Keratinocyte (primary cell): Measurements from ENCODE around the gene IL17A. TPM values are rescaled to one million over a fixed set of nuclear protein-coding genes. Genes with fewer than 3 reads are reported as not detected.

Experiments used
- DNase-seq: peaks from one replicate; pipeline ENCODE4 v3.0.0-alpha.2; 2011; ENCODE audit warnings: low read depth, missing footprints, low spot score
- FAIRE-seq: peaks from 2 replicates; lab custom pipeline; 2011; peaks lifted over from hg19 to GRCh38; lab: Jason Lieb, UNC
- H2AFZ ChIP-seq: 2 replicates; pipeline ENCODE4 v1.6.0; 2012; ENCODE audit warnings: low read length, control low read depth, inconsistent platforms; ENCODE audit not compliant: control insufficient read depth
- H3K27ac ChIP-seq: 2 replicates; pipeline ENCODE4 v1.5.1; 2011; ENCODE audit warnings: low read length; ENCODE audit not compliant: control insufficient read depth, insufficient read depth
- H3K27me3 ChIP-seq: 3 replicates; pipeline ENCODE4 v1.6.0; 2011; ENCODE audit warnings: low read length; ENCODE audit not compliant: control insufficient read depth, insufficient read depth; ENCODE audit errors: extremely low read depth
- H3K36me3 ChIP-seq, 2 experiments: 2 replicates in 1 of 2; 3 replicates in 1 of 2; pipeline ENCODE4 v1.5.1; 2011; ENCODE audit warnings: low read length in 2 of 2, mild to moderate bottlenecking in 1 of 2; ENCODE audit not compliant: control insufficient read depth in 2 of 2, insufficient read depth in 2 of 2; ENCODE audit errors: extremely low read depth in 1 of 2
- H3K4me1 ChIP-seq: 3 replicates; pipeline ENCODE4 v1.5.1; 2011; ENCODE audit warnings: low read length; ENCODE audit not compliant: control insufficient read depth, insufficient read depth; ENCODE audit errors: extremely low read depth
- H3K4me2 ChIP-seq: 3 replicates; pipeline ENCODE4 v1.6.0; 2011; ENCODE audit warnings: low read depth, low read length; ENCODE audit not compliant: control insufficient read depth, insufficient read depth; ENCODE audit errors: extremely low read depth
- H3K4me3 ChIP-seq, 3 experiments: fragments of 200-600 bp in 1 of 3; sonication (generic) in 1 of 3; 2 replicates in 2 of 3; 3 replicates in 1 of 3; pipeline ENCODE4 v1.5.1; 2011 to 2016; ENCODE audit warnings: low read length in 3 of 3, mild to moderate bottlenecking in 3 of 3, control low read depth in 2 of 3, inconsistent platforms in 1 of 3, low read depth in 1 of 3, mixed read lengths in 1 of 3, mixed run types in 1 of 3, moderate library complexity in 1 of 3; ENCODE audit not compliant: control insufficient read depth in 2 of 3, insufficient read depth in 2 of 3; ENCODE audit errors: extremely low read depth in 1 of 3
- H3K79me2 ChIP-seq: 2 replicates; pipeline ENCODE4 v1.6.0; 2012; ENCODE audit warnings: low read length; ENCODE audit not compliant: control insufficient read depth, insufficient read depth
- H3K9ac ChIP-seq: 3 replicates; pipeline ENCODE4 v1.6.0; 2011; ENCODE audit warnings: low read length; ENCODE audit not compliant: control insufficient read depth, insufficient read depth; ENCODE audit errors: extremely low read depth
- H3K9me1 ChIP-seq: 3 replicates; pipeline ENCODE4 v1.6.0; 2011; ENCODE audit warnings: low read length; ENCODE audit not compliant: control insufficient read depth, insufficient read depth; ENCODE audit errors: extremely low read depth
- H3K9me3 ChIP-seq: 2 replicates; pipeline ENCODE4 v1.5.1; 2012; ENCODE audit warnings: low read depth, low read length; ENCODE audit not compliant: control insufficient read depth
- H4K20me1 ChIP-seq: 3 replicates; pipeline ENCODE4 v1.6.0; 2011; ENCODE audit warnings: low read length; ENCODE audit not compliant: control insufficient read depth, insufficient read depth; ENCODE audit errors: extremely low read depth
- EZH2 ChIP-seq: IDR thresholded peaks from one replicate; pipeline ENCODE4 v1.6.1; 2012; ENCODE audit warnings: inconsistent platforms, mild to moderate bottlenecking, low read length, moderate library complexity
- dilution Hi-C: fragments of 300-500 bp; cut with MboI; formaldehyde crosslinking; loops from one replicate; pipeline ENCODE4 v1.7.0; 2020; ENCODE audit warnings: low sequenced_read_pairs; ENCODE audit not compliant: extremely low pct_ligation_motif_present
- polyA plus RNA-seq, 5 experiments: library from polyadenylated mRNA; depleted of rRNA in 3 of 5; stranded (reverse) in 3 of 5; stranded (forward) in 1 of 5; unstranded in 1 of 5; fragments of >200 nt; gene quantifications; 1 replicate in 1 of 5; 2 replicates in 3 of 5; 3 replicates in 1 of 5; pipeline versions ENCODE4 v1.2.1 to v1.2.3, GENCODE V29; 2011 to 2012; ENCODE audit warnings: missing spikeins in 2 of 5, low read depth in 1 of 5, low replicate concordance in 1 of 5
- TF ChIP-seq, protein P1 (sequence below), 3 experiments: IDR thresholded peaks in 1 of 3; conservative IDR thresholded peaks in 1 of 3; optimal IDR thresholded peaks in 1 of 3; 2 replicates in 2 of 3; 3 replicates in 1 of 3; pipeline versions ENCODE3 to v1.5.1; 2011; ENCODE audit warnings: low read length in 3 of 3, mild to moderate bottlenecking in 3 of 3, moderate library complexity in 2 of 3, control low read depth in 1 of 3, inconsistent platforms in 1 of 3; ENCODE audit not compliant: insufficient read depth in 2 of 3; ENCODE audit errors: extremely low read depth in 1 of 3

IL17A gene
- polyA plus RNA-seq, 1 donor (not counting 4 experiments of a cell fraction or from before 2014, with no cell fraction given): not detected

GRCh38 chr6:52141596-52141995 is 44.6 kb upstream of the IL17A start:
- H2AFZ ChIP-seq: no peak overlapping the region
- no peaks in the 10 kb centered on the region for H3K4me1 ChIP-seq
- peaks cover 27% of the 10 kb centered on the region for H3K27me3 ChIP-seq
- dilution Hi-C loops: no loop called here
- no peak overlapping the region for H3K4me3 ChIP-seq
- no peaks in the 10 kb centered on the region for H4K20me1 ChIP-seq
- no peak overlapping the region for H3K9ac ChIP-seq
- no peaks in the 10 kb centered on the region for H3K79me2 ChIP-seq
- DNase-seq (no peak), FAIRE-seq (no peak)
- no peak overlapping the region for H3K27ac ChIP-seq
- no peak overlapping the region for H3K4me2 ChIP-seq
- no peak for TF ChIP-seq EZH2
- TF ChIP-seq, protein P1, sequence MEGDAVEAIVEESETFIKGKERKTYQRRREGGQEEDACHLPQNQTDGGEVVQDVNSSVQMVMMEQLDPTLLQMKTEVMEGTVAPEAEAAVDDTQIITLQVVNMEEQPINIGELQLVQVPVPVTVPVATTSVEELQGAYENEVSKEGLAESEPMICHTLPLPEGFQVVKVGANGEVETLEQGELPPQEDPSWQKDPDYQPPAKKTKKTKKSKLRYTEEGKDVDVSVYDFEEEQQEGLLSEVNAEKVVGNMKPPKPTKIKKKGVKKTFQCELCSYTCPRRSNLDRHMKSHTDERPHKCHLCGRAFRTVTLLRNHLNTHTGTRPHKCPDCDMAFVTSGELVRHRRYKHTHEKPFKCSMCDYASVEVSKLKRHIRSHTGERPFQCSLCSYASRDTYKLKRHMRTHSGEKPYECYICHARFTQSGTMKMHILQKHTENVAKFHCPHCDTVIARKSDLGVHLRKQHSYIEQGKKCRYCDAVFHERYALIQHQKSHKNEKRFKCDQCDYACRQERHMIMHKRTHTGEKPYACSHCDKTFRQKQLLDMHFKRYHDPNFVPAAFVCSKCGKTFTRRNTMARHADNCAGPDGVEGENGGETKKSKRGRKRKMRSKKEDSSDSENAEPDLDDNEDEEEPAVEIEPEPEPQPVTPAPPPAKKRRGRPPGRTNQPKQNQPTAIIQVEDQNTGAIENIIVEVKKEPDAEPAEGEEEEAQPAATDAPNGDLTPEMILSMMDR (optimal IDR thresholded peaks at IDR 0.05 in 1 of 3, IDR thresholded peaks at IDR 0.05 in 1 of 3, conservative IDR thresholded peaks at IDR 0.05 in 1 of 3; ENCODE audit: extremely low read depth in 1 of 3, insufficient read depth in 2 of 3, low read length in 3 of 3): no peak
- no peaks in the 10 kb centered on the region for H3K36me3 ChIP-seq
- H3K9me1 ChIP-seq: no peaks in the 10 kb centered on the region
- no peaks in the 10 kb centered on the region for H3K9me3 ChIP-seq

GRCh38 chr6:52142556-52142955 is 43.6 kb upstream of the IL17A start:
- FAIRE-seq (no peak), DNase-seq (no peak)
- Histone ChIP-seq H3K9ac (no peak overlapping the region), H2AFZ (no peak overlapping the region), H3K79me2 (no peaks in the 10 kb centered on the region), H3K4me3 (no peak overlapping the region), H3K36me3 (no peaks in the 10 kb centered on the region), H3K4me2 (no peak overlapping the region), H3K27me3 (peaks cover 20% of the 10 kb centered on the region), H3K9me3 (no peaks in the 10 kb centered on the region), H3K4me1 (no peaks in the 10 kb centered on the region), H3K27ac (no peak overlapping the region), H4K20me1 (no peaks in the 10 kb centered on the region), H3K9me1 (no peaks in the 10 kb centered on the region)
- dilution Hi-C loops: no loop called here
- TF ChIP-seq EZH2: no peak
- TF ChIP-seq, protein P1 (optimal IDR thresholded peaks at IDR 0.05 in 1 of 3, IDR thresholded peaks at IDR 0.05 in 1 of 3, conservative IDR thresholded peaks at IDR 0.05 in 1 of 3; ENCODE audit: extremely low read depth in 1 of 3, insufficient read depth in 2 of 3, low read length in 3 of 3): no peak
